Subcutaneous adipose tissue (tissue), 4 donors: Measurements from ENCODE around the gene CMIP. TPM values are rescaled to one million over a fixed set of nuclear protein-coding genes. Genes with fewer than 3 reads are reported as not detected.

Experiments
- total RNA-seq, 4 donors: library from RNA; depleted of rRNA; stranded (reverse); fragments of >200 nt; gene quantifications; one replicate each; pipeline ENCODE4 v1.1.0, GENCODE V29; 2016
- TF ChIP-seq, protein P1 (sequence below): fragments of 450-650 bp; IDR thresholded peaks from one replicate; pipeline ENCODE4 v1.5.1; 2016; ENCODE audit warnings: low read depth, mild to moderate bottlenecking, control low read depth, antibody characterized with exemption, moderate library complexity

CMIP gene
- total RNA-seq, 4 donors from 2014 or later: 19.9 to 40.3 (median 26.0) TPM

DNA sequence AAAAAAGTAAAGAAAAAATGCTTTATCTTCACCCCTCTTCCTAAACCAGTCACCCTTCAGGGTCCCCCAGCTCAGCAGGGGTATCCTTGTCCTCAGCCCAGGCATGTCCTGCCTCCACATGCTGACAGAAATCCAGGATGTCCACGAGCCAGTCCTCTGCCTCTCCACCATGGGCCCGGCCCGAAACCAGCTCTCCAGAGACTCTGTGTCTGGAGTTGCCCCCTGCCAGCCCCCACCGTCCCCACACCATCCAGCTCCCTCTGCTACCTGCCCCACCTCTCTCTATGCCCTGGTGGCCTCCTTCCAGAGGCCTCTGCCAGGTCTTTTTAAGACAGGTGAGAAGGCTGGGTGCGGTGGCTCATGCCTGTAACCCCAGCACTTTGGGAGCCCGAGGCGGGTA is 268.1 kb downstream of the CMIP start:
- TF ChIP-seq, protein P1, sequence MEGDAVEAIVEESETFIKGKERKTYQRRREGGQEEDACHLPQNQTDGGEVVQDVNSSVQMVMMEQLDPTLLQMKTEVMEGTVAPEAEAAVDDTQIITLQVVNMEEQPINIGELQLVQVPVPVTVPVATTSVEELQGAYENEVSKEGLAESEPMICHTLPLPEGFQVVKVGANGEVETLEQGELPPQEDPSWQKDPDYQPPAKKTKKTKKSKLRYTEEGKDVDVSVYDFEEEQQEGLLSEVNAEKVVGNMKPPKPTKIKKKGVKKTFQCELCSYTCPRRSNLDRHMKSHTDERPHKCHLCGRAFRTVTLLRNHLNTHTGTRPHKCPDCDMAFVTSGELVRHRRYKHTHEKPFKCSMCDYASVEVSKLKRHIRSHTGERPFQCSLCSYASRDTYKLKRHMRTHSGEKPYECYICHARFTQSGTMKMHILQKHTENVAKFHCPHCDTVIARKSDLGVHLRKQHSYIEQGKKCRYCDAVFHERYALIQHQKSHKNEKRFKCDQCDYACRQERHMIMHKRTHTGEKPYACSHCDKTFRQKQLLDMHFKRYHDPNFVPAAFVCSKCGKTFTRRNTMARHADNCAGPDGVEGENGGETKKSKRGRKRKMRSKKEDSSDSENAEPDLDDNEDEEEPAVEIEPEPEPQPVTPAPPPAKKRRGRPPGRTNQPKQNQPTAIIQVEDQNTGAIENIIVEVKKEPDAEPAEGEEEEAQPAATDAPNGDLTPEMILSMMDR: no peak

DNA sequence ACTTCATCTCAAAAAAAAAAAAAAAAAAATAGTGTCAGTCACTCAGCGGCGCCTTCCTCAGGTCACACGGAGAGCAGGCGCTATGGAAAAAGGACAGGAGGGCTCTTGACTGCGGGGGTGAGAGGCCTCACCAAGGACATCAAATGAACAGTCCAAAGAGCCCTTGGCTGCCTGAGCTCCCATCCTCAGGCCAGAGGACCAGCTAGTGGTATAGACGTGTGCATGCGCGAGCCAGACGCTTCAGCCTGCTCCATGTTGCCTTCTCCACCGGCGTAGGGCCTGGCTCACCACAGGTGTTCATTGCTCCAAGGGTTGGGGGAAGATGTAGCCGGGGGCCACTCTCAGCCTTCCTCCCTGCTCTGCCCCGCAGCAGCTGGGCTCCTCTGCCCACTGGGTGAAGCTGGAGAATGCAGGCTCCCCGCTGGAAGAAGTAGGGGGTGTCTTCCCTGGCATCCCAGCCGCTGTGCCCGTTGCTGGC is 268.7 kb downstream of the CMIP start:
- TF ChIP-seq, protein P1: no peak

DNA sequence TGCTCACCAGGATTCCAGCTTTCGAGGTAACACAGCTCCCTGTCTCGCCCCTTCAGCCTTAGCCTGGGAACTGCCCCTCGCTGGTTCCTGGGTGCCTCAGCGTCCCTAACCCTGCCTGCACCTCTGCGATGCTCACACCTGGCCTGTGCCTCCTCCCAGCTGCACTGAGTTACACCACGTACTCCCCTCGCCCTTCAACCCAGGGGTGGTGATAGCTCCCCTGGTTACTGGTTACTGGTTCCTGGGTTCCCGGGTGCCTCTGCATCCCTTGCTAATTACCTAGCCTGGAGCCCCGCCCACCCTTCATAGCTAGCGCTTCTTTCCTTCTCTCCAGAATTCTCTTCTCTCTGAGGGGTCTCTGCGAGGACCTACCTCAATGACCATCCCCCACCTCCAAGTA is 269.2 kb downstream of the CMIP start:
- TF ChIP-seq, protein P1: no peak

DNA sequence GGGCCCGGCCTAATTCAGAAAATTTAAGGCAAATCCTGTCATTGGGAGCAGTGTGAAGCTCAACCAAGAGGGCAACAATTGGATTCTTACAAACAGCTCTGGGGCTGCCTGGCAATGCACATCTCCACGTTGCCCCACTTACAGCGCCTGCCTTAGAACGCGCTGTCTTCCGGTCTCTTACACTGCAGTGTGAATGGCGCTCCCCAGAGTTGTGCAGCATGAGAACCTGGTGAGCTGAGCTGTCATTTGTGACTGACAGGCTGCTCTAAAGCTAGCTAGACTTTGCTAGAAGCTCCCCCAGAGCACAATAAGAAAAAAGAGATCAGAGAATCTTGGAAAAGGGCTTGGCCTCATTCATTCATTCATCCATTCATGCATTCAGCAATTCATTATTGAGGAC is 270.0 kb downstream of the CMIP start:
- TF ChIP-seq, protein P1: no peak

DNA sequence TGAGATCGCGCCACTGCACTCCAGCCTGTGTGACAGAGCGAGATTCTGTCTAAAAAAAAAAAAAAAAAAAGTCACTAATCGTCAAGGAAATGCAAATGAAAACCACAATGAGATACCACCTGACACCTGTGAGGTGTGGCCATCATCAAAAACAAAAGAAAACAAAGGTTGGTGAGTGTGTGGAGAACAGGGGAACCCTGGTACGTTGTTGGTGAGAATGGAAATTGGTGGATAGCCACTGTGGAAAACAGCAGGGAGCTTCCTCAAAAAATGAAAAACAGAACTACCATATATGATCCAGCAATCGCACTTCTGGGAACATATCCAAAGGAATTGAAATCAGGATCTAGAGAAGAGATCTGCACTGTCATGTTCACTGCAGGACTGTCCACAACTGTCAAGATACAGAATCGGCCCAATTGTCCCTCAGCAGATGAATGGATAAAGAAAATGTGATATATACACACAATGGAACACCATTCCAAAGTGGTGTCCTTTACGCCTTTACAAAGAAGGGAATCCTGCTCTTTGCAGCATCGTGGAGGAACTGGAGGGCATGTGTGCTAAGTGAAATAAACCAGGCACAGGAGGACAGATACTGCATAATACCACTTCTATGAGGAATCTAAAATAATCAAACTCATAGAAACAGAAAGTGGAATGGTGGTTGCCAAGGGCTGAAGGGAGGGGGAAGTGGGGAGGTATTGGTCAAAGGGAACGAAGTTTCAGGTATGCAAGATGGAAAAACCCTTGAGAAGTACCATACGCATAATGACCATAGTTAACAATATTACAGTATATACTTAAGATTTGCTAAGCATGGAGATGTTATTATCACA is 271.0 kb downstream of the CMIP start:
- TF ChIP-seq, protein P1: no peak

DNA sequence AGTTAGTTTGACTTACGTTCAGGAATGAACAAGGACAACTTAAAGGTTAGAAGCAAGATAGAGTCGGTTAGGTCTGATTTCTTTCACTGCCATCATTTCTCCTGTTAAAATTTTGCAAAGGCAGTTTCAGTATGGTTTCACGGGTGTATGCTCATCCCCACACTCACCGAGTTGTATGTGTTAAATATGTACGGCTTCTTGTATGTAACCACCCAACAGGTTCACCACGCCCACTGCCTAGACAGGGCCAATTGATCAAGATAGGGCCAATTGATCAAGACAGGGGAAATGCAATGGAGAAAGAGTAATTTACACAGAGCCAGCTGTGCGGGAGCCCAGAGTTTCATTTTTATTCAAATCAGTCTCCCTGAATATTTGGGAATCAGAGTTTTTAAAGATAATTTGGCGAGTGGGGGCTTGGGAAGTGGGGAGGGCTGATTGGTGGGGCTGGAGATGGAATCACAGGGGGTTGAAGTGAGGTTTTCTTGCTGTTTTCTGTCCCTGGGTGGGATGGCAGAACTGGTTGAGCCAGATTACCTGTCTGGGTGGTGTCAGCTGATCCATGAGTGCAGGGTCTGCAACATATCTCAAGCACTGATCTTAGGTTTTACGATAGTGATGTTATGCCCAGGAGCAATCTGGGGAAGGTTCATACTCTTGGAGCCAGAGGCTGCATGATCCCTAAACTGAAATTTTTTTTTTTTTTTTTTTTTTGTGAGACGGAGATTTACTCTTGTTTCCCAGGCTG is 272.0 kb downstream of the CMIP start:
- TF ChIP-seq, protein P1: no peak

DNA sequence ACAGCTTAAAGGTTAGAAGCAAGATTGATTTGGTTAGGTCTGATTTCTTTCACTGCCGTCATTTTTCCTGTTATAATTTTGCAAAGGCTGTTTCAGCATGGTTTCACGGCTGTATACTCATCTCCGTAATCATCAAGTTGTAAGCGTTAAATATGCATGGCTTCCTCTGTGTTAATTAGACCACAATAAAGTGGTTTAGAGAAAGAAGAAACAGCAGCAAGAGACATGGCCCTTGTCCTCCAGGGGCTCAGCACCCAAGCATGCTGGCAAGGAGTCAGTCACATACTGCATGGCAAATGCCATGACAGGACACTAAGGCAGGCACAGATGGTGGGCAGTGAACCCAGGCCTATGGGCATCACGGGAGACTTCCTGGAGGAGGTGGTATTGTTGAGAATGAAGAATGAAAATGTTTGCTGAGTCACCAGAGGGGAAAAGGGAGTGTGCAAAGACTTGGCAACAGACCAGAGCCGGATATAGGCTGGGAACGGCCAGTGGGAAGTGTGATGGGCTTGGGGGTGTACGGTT is 273.1 kb downstream of the CMIP start:
- TF ChIP-seq, protein P1: no peak
